LoVo (cell line): ENCODE results near the gene BPIFA1.

Experiments used
- DNase-seq: peaks from one replicate; pipeline ENCODE4 v3.0.0-alpha.2; 2016; ENCODE audit warnings: low spot score

The BPIFA1 gene

GRCh38 chr20:33239979-33240736 is 4.4 kb downstream of the BPIFA1 start:
- DNase-seq, result no peak

GRCh38 chr20:33240923-33241322 is 5.1 kb downstream of the BPIFA1 start:
- DNase-seq, result no peak

GRCh38 chr20:33242319-33243100 is 6.7 kb downstream of the BPIFA1 start:
- DNase-seq, result no peak

GRCh38 chr20:33246077-33246476 is 10.3 kb downstream of the BPIFA1 start:
- no peak for DNase-seq

- no peak for DNase-seq
Observed at GRCh38 chr20:33249456-33249855, 13.7 kb downstream of the BPIFA1 start.

GRCh38 chr20:33250666-33251065 is 14.9 kb downstream of the BPIFA1 start:
- DNase-seq, result no peak

GRCh38 chr20:33251496-33251895 is 15.7 kb downstream of the BPIFA1 start:
- DNase-seq, result no peak

- DNase-seq, result no peak
Observed at GRCh38 chr20:33252460-33252859, 16.7 kb downstream of the BPIFA1 start.

- no peak for DNase-seq
Observed at GRCh38 chr20:33255005-33255404, 19.2 kb downstream of the BPIFA1 start.

GRCh38 chr20:33257237-33257636 is 21.4 kb downstream of the BPIFA1 start:
- DNase-seq, result no peak

- no peak for DNase-seq
Observed at GRCh38 chr20:33259371-33259770, 23.6 kb downstream of the BPIFA1 start.

GRCh38 chr20:33261465-33261864 is 25.7 kb downstream of the BPIFA1 start:
- no peak for DNase-seq

GRCh38 chr20:33262658-33263065 is 26.9 kb downstream of the BPIFA1 start:
- DNase-seq, result peak; percentile 14

GRCh38 chr20:33263784-33264183 is 28.0 kb downstream of the BPIFA1 start:
- DNase-seq, result no peak

GRCh38 chr20:33267701-33268100 is 31.9 kb downstream of the BPIFA1 start:
- DNase-seq, result no peak

- no peak for DNase-seq
Observed at GRCh38 chr20:33272155-33272873, 36.5 kb downstream of the BPIFA1 start.

GRCh38 chr20:33273117-33273851 is 37.5 kb downstream of the BPIFA1 start:
- DNase-seq, result no peak

- DNase-seq, result no peak
Observed at GRCh38 chr20:33275215-33275614, 39.4 kb downstream of the BPIFA1 start.

GRCh38 chr20:33275871-33276270 is 40.1 kb downstream of the BPIFA1 start:
- DNase-seq, result no peak

- no peak for DNase-seq
Observed at GRCh38 chr20:33276303-33277113, 40.7 kb downstream of the BPIFA1 start.
